PC-9 (cell line): Measurements from ENCODE around the gene IRF9.

Source experiments
- EZH2 ChIP-seq: fragments of 200-600 bp; sonication (generic); IDR thresholded peaks from 2 replicates; pipeline ENCODE4 v1.8.0; 2017; ENCODE audit warnings: antibody characterized with exemption, low read depth
- TF ChIP-seq, protein P1 (sequence below): fragments of 200-600 bp; sonication (generic); conservative IDR thresholded peaks from 2 replicates; pipeline ENCODE4 v1.6.1; 2017; ENCODE audit warnings: mixed run types, antibody characterized with exemption, mild to moderate bottlenecking, moderate library complexity

DNA sequence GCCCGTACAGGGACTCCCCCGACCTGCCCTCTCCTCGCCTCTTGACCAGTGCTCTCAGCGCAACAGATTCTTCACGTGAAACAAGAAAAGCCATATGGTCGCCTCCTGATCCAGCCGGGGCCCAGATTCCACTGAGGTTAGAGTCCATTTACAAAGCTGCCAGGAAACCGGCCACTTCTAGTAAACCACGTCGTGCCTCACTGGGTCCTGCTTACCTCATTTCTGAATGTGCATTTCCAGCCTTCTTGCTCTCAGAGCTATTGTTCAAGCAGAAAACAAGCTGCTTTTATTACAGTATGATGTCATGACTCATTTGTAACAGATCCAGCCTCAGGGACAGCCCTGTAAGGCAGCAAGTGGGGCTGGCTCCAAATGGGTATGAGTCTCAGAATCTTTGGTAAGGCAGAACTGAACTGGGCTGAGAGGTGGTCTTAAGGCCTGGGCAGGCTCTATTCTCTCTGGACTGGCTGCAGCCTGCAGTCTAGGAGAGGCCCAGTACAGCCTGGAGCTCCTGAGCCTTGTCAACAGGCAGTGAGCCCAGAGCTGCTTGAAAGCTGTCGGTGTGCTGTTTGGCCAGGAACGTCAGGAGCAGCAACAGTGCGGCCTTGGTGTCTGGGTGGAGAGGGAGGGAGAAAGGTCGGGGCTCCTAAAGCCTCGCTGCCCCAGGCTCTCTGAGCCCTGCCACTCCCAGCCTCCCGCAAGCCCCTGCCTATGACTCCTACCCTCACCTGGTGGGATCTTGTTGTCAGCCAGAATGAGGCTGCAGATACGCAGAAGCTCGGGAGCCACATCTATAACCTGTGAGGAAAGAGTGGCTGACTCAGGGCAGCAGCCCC, 19.1 kb downstream of the IRF9 start:
- TF ChIP-seq, protein P1, sequence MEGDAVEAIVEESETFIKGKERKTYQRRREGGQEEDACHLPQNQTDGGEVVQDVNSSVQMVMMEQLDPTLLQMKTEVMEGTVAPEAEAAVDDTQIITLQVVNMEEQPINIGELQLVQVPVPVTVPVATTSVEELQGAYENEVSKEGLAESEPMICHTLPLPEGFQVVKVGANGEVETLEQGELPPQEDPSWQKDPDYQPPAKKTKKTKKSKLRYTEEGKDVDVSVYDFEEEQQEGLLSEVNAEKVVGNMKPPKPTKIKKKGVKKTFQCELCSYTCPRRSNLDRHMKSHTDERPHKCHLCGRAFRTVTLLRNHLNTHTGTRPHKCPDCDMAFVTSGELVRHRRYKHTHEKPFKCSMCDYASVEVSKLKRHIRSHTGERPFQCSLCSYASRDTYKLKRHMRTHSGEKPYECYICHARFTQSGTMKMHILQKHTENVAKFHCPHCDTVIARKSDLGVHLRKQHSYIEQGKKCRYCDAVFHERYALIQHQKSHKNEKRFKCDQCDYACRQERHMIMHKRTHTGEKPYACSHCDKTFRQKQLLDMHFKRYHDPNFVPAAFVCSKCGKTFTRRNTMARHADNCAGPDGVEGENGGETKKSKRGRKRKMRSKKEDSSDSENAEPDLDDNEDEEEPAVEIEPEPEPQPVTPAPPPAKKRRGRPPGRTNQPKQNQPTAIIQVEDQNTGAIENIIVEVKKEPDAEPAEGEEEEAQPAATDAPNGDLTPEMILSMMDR, result no peak
- no peak for TF ChIP-seq EZH2
